Lung (tissue), 12 donors: ENCODE data around the gene CLK3. TPM values are rescaled to one million over a fixed set of nuclear protein-coding genes. Genes with fewer than 3 reads are reported as not detected.

ENCODE experiments used
- ATAC-seq: fragments of 200-7000 bp; cut with Tn5 transposase; one replicate; pipeline ENCODE4 v1.9.1; 2020; ENCODE audit warnings: moderate number of reproducible peaks; ENCODE audit not compliant: insufficient read depth, low FRiP score
- DNase-seq, 3 donors: peaks; one replicate each; pipeline ENCODE4 v3.0.0-alpha.2; 2013 to 2017
- H3K27ac ChIP-seq, 2 donors: one replicate each; pipeline ENCODE4 v1.5.1; 2013; ENCODE audit warnings: mild to moderate bottlenecking in 2 of 2, moderate library complexity in 2 of 2, control low read depth in 1 of 2, inconsistent platforms in 1 of 2, low read depth in 1 of 2, low read length in 1 of 2
- H3K27me3 ChIP-seq, 3 donors: one replicate each; pipeline ENCODE4 v1.5.1; 2013; ENCODE audit warnings: low read length in 2 of 3; ENCODE audit not compliant: control insufficient read depth in 3 of 3, insufficient read depth in 3 of 3
- H3K36me3 ChIP-seq, 4 donors: one replicate each; pipeline ENCODE4 v1.5.1; 2013; ENCODE audit warnings: low read length in 4 of 4, mild to moderate bottlenecking in 1 of 4, moderate library complexity in 1 of 4; ENCODE audit not compliant: control insufficient read depth in 4 of 4, insufficient read depth in 4 of 4
- H3K4me1 ChIP-seq, 5 donors: one replicate each; pipeline ENCODE4 v1.5.1; 2013; ENCODE audit warnings: low read length in 5 of 5, mild to moderate bottlenecking in 2 of 5, moderate library complexity in 1 of 5; ENCODE audit not compliant: control insufficient read depth in 5 of 5, insufficient read depth in 5 of 5
- H3K4me3 ChIP-seq: one replicate; pipeline ENCODE4 v1.5.1; 2013; ENCODE audit warnings: mild to moderate bottlenecking, control low read depth, moderate library complexity
- H3K9ac ChIP-seq, 2 donors: one replicate each; pipeline ENCODE4 v1.5.1; 2013; ENCODE audit warnings: low read length in 2 of 2, control low read depth in 1 of 2; ENCODE audit not compliant: insufficient read depth in 1 of 2
- H3K9me3 ChIP-seq, 4 donors: one replicate each; pipeline ENCODE4 v1.5.1; 2013; ENCODE audit warnings: low read length in 3 of 4, mild to moderate bottlenecking in 1 of 4, moderate library complexity in 1 of 4; ENCODE audit not compliant: control insufficient read depth in 4 of 4, insufficient read depth in 3 of 4
- WGBS, 2 donors: extraction: QIAGEN DNeasy Blood & Tissue Kit; methylation state at CpG; one replicate each; pipeline ENCODE4 v1.1.7; 2013; 5-methylcytosine and 5-hydroxymethylcytosine counted together
- polyA plus RNA-seq, 2 donors: library from polyadenylated mRNA; stranded (reverse); fragments of 200-250 nt; gene quantifications; one replicate each; pipeline ENCODE4 v1.2.1, GENCODE V29; 2013
- total RNA-seq, 2 donors: library from RNA; depleted of rRNA in 1 of 2; stranded (reverse); fragments of >200 nt in 1 of 2; gene quantifications; one replicate each; pipeline ENCODE4 v1.2.1, GENCODE V29; 2014 to 2021
- TF ChIP-seq, protein P1 (sequence below): IDR thresholded peaks from 2 replicates; pipeline ENCODE4 v1.5.1; 2012; ENCODE audit warnings: mild to moderate bottlenecking; ENCODE audit errors: control extremely low read depth, extremely low read depth
- donor health status: control.
- donor health status: control.
- donor health status: Bipolar disorder and iron deficiency.
- donor health status: healthy.
- donor health status: DM: yes; HTN: yes; CAD: no.

The CLK3 gene
- total and polyA plus RNA-seq, 4 donors = 56.1 to 70.4 (median 64.6) TPM

DNA sequence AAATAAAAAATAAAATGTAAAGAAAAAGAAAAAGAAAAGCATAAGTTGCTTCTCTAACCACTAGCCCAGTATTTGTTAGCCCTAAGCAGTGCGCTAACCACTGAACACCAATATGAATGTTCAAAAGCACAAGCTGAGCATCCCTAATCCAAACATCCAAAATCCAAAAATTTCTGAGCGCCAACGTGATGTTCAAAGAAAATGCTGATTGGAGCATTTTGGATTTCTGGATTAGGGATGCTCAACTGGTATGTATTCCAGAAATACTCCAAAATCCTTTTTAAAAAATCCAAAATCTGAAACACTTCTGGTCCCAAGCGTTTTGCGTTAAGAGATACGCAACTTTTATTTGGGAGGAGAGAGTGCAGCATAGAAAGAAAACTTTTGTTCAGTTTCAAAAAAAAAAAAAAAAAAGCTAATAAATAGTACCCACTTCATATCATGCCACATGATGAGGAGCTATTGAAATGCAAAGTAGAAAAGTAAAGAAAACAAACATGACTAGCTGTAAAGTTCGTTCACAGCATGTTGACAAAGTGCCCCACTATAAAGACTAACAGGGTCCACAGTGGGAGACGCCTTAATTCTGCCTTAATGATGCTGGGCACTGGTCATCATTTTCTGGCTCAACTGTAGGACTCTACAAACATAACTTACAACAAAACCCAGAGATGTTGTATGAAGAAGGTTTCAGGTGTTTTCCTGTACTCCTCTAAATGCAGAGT, 47.8 kb downstream of the CLK3 start:
- 85 to 94% methylated on average over 8 of the region's 8 CpGs for WGBS, 2 donors
- ATAC-seq = no peak
- no peaks in the 10 kb centered on the region for H3K9me3 ChIP-seq
- DNase-seq = no peak
- peaks cover 0 to 12% (median 0%) of the 10 kb centered on the region in 4 donors for H3K36me3 ChIP-seq
- no peaks in the 10 kb centered on the region for H3K27me3 ChIP-seq
- peak overlapping the region in 1 of 2 donors; percentile 23 for H3K27ac ChIP-seq
- no peak overlapping the region for H3K4me3 ChIP-seq
- no peak overlapping the region for H3K9ac ChIP-seq
- TF ChIP-seq, protein P1, sequence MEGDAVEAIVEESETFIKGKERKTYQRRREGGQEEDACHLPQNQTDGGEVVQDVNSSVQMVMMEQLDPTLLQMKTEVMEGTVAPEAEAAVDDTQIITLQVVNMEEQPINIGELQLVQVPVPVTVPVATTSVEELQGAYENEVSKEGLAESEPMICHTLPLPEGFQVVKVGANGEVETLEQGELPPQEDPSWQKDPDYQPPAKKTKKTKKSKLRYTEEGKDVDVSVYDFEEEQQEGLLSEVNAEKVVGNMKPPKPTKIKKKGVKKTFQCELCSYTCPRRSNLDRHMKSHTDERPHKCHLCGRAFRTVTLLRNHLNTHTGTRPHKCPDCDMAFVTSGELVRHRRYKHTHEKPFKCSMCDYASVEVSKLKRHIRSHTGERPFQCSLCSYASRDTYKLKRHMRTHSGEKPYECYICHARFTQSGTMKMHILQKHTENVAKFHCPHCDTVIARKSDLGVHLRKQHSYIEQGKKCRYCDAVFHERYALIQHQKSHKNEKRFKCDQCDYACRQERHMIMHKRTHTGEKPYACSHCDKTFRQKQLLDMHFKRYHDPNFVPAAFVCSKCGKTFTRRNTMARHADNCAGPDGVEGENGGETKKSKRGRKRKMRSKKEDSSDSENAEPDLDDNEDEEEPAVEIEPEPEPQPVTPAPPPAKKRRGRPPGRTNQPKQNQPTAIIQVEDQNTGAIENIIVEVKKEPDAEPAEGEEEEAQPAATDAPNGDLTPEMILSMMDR = no peak
- peaks cover 6 to 13% (median 7%) of the 10 kb centered on the region in 5 donors for H3K4me1 ChIP-seq

DNA sequence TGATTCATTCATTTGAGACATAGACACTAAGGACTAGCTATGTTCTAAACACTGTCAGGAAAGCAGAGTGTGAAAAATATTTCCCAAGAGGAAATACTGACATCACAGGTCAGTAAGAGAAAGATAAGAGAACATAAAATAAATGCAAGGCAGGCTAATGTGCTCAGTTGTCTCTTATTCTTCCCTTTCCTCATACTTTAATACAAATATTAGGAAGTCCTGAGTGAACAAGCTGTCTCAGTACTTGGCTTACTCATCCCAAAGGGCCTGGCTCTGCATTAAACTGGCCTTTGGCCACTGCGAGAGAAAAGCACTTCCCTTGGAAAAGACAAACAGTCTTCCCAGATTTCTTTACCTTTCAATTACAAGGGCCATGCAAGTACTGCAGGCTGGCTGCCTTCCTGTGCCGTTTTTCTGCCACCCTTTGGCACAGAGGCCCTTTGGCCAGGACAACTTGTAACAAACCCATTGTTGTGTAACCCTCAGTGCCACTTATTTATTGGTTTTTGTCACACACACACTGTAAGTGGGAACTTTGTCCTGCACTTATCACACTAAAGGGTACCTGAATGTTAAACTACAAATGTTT, 48.5 kb downstream of the CLK3 start:
- H3K9me3 ChIP-seq = no peaks in the 10 kb centered on the region
- DNase-seq (peak in 2 of 3 donors; percentile 11 to 25), ATAC-seq (peak; percentile 71)
- TF ChIP-seq, protein P1 = no peak
- H3K4me1 ChIP-seq = peaks cover 6 to 13% (median 7%) of the 10 kb centered on the region in 5 donors
- no peak overlapping the region for H3K4me3 ChIP-seq
- H3K27ac ChIP-seq = peak overlapping the region; percentile 48 to 86
- no peak overlapping the region for H3K9ac ChIP-seq
- H3K27me3 ChIP-seq = no peaks in the 10 kb centered on the region
- 25 to 51% methylated on average over 2 of the region's 2 CpGs for WGBS, 2 donors
- H3K36me3 ChIP-seq = peaks cover 0 to 12% (median 0%) of the 10 kb centered on the region in 4 donors

DNA sequence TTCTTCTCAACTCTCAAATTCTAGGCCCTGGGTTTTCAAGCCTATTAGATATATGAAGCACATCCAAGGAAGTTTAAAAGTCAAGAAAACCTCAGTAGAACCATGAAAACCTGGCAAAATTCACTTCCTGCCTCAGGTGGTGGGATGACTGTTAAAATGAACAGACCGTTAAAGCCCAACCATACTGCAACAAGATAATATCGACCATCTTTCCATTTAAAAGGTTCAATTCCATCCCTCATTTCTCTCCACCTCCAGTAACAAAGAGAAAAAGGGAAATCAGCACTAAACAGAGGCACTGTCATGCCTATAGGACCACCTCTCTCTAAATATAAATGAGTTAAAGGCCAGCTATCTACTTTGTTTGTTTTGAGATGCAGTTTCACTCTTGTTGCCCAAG, 49.0 kb downstream of the CLK3 start:
- TF ChIP-seq, protein P1 = no peak
- no peak for ATAC-seq
- 71 to 91% methylated on average over 2 of the region's 2 CpGs for WGBS, 2 donors
- no peak for DNase-seq
- H3K4me3 ChIP-seq = no peak overlapping the region
- H3K27me3 ChIP-seq = no peaks in the 10 kb centered on the region
- H3K9ac ChIP-seq = no peak overlapping the region
- H3K27ac ChIP-seq = peak overlapping the region in 1 of 2 donors; percentile 86
- H3K4me1 ChIP-seq = peaks cover 6 to 13% (median 7%) of the 10 kb centered on the region in 5 donors
- peaks cover 0 to 12% (median 1%) of the 10 kb centered on the region in 4 donors for H3K36me3 ChIP-seq
- no peaks in the 10 kb centered on the region for H3K9me3 ChIP-seq
